OCI-LY7 (cell line): ENCODE measurements around the gene OR5J2. TPM values are rescaled to one million over a fixed set of nuclear protein-coding genes. Genes with fewer than 3 reads are reported as not detected.

Experiments
- BruUV-seq: library from RNA; stranded (reverse); fragments of 400-500 nt; replicated peaks from 2 replicates; lab custom pipeline; 2021; lab: Mats Ljungman, UMichigan
- CTCF ChIA-PET: fragments of 300-600 bp; sonication (Branson Sonifier 250); formaldehyde crosslinking; loops from one replicate; lab custom pipeline; 2022; ENCODE audit warnings: antibody characterized with exemption; ENCODE audit not compliant: unreplicated experiment; lab: Charles Lee
- POLR2A ChIA-PET: fragments of 300-600 bp; sonication (Branson Sonifier 250); formaldehyde crosslinking; loops from one replicate; lab custom pipeline; 2022; ENCODE audit warnings: antibody characterized with exemption; lab: Charles Lee
- DNase-seq: peaks from one replicate; pipeline ENCODE4 v3.0.0-alpha.2; 2015; ENCODE audit warnings: low spot score
- H2AFZ ChIP-seq: fragments of 200-600 bp; sonication (generic), shearing (Covaris generic); 2 replicates; pipeline ENCODE4 v1.6.1; 2014; ENCODE audit warnings: mild to moderate bottlenecking, antibody characterized with exemption, low read length, moderate library complexity
- H3K27ac ChIP-seq: fragments of 200-600 bp; sonication (generic); 2 replicates; pipeline ENCODE4 v1.5.1; 2014; ENCODE audit warnings: mixed run types, low read depth, mild to moderate bottlenecking, moderate library complexity, low read length, inconsistent platforms; ENCODE audit not compliant: poor library complexity, severe bottlenecking
- H3K36me3 ChIP-seq: fragments of 200-600 bp; sonication (generic); 2 replicates; pipeline ENCODE4 v1.6.1; 2014; ENCODE audit warnings: mild to moderate bottlenecking, antibody characterized with exemption, low read length, moderate library complexity, mixed read lengths; ENCODE audit not compliant: insufficient read depth
- H3K4me1 ChIP-seq: fragments of 200-600 bp; sonication (generic); 2 replicates; pipeline ENCODE4 v1.5.1; 2014; ENCODE audit warnings: mild to moderate bottlenecking, low read length; ENCODE audit not compliant: insufficient read depth, poor library complexity, severe bottlenecking
- H3K4me2 ChIP-seq: fragments of 200-600 bp; sonication (generic); 2 replicates; pipeline ENCODE4 v1.6.1; 2014; ENCODE audit warnings: mild to moderate bottlenecking, low read length
- H3K4me3 ChIP-seq: fragments of 200-600 bp; sonication (generic); 2 replicates; pipeline ENCODE4 v1.5.1; 2014; ENCODE audit warnings: mild to moderate bottlenecking, low read depth, low read length; ENCODE audit not compliant: poor library complexity, severe bottlenecking
- H3K79me2 ChIP-seq: fragments of 200-600 bp; sonication (generic); 2 replicates; pipeline ENCODE4 v1.6.1; 2016; ENCODE audit warnings: low read depth, mild to moderate bottlenecking, low read length, moderate library complexity, mixed read lengths; ENCODE audit not compliant: insufficient read depth
- H3K9me2 ChIP-seq: fragments of 200-600 bp; sonication (generic); 2 replicates; pipeline ENCODE4 v1.6.1; 2016; ENCODE audit warnings: mild to moderate bottlenecking, low read length, mixed read lengths; ENCODE audit not compliant: insufficient read depth
- H3K9me3 ChIP-seq: fragments of 200-600 bp; sonication (generic); 2 replicates; pipeline ENCODE4 v1.6.1; 2014; ENCODE audit warnings: mild to moderate bottlenecking, mixed run types, low read length, mixed read lengths
- H4K20me1 ChIP-seq: fragments of 200-600 bp; sonication (generic); 2 replicates; pipeline ENCODE4 v1.6.1; 2014; ENCODE audit warnings: mild to moderate bottlenecking, antibody characterized with exemption, low read length, moderate library complexity, mixed read lengths; ENCODE audit not compliant: insufficient read depth
- EZH2phosphoT487 ChIP-seq: fragments of 200-600 bp; sonication (generic); IDR thresholded peaks from 2 replicates; pipeline ENCODE4 v1.6.1; 2018; ENCODE audit warnings: low read depth, borderline replicate concordance, mild to moderate bottlenecking, mixed run types, antibody characterized with exemption, low read length, moderate library complexity, mixed read lengths
- intact Hi-C: fragments of 100-400 bp; cut with micrococcal nuclease; formaldehyde crosslinking; loops from one replicate; pipeline ENCODE4 v1.10.0; 2022; ENCODE audit not compliant: unreplicated experiment
- total RNA-seq, 2 experiments: library from RNA; depleted of rRNA in 1 of 2; stranded (reverse); fragments of >200 nt in 1 of 2; shearing (Covaris generic) in 1 of 2; gene quantifications; 2 replicates each; pipeline ENCODE4 v1.2.3, GENCODE V29; 2014 to 2022
- TF ChIP-seq, protein P1 (sequence below): fragments of 200-600 bp; sonication (generic); conservative IDR thresholded peaks from 2 replicates; pipeline ENCODE4 v1.5.1; 2014; ENCODE audit warnings: mild to moderate bottlenecking, antibody characterized with exemption, low read length, moderate library complexity, mixed read lengths

The OR5J2 gene
- total RNA-seq, 2 experiments from 2014 or later = not detected

- Histone ChIP-seq H3K4me2 (no peak overlapping the region), H3K9me3 (no peaks in the 10 kb centered on the region), H3K4me1 (no peaks in the 10 kb centered on the region), H3K4me3 (no peak overlapping the region), H3K27ac (no peak overlapping the region), H4K20me1 (no peaks in the 10 kb centered on the region), H3K79me2 (no peaks in the 10 kb centered on the region), H2AFZ (no peak overlapping the region), H3K9me2 (no peaks in the 10 kb centered on the region), H3K36me3 (no peaks in the 10 kb centered on the region)
- no TSS peak for BruUV-seq
- CTCF ChIA-PET = no interaction called here
- POLR2A ChIA-PET = no interaction called here
- intact Hi-C loops = no loop called here
- TF ChIP-seq EZH2phosphoT487 = no peak
- TF ChIP-seq, protein P1, sequence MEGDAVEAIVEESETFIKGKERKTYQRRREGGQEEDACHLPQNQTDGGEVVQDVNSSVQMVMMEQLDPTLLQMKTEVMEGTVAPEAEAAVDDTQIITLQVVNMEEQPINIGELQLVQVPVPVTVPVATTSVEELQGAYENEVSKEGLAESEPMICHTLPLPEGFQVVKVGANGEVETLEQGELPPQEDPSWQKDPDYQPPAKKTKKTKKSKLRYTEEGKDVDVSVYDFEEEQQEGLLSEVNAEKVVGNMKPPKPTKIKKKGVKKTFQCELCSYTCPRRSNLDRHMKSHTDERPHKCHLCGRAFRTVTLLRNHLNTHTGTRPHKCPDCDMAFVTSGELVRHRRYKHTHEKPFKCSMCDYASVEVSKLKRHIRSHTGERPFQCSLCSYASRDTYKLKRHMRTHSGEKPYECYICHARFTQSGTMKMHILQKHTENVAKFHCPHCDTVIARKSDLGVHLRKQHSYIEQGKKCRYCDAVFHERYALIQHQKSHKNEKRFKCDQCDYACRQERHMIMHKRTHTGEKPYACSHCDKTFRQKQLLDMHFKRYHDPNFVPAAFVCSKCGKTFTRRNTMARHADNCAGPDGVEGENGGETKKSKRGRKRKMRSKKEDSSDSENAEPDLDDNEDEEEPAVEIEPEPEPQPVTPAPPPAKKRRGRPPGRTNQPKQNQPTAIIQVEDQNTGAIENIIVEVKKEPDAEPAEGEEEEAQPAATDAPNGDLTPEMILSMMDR = no peak
- DNase-seq = no peak
Observed at GRCh38 chr11:56163804-56164203, 12.6 kb upstream of the OR5J2 start.

DNA sequence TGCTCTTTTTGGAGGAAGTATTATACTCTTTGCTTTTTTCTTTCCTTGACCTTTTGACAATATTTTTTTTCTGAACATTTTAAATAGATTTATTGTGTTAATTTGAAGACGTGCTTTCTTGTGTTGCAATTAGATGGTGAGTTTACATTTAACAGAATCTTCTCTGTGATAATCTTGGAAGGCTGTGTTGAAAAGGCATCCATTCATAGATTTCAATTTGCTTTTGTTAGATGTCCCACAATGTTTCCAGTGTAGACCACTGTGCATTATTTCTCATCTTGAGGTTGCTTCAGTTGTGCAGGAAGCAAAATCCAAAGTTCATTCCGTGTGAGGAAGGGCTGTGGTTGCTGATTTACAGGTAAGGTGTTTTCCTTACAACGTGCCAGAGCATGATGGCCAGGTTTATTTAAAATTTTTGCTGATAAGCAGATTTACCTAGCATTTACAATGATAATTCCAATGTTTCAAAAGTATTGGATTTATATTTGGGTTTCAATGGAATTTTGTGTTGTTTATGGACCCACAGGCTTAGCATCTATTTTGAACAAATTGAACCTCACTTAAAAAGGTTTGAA is 4.1 kb upstream of the OR5J2 start:
- Histone ChIP-seq H3K79me2 (no peaks in the 10 kb centered on the region), H3K4me3 (no peak overlapping the region), H2AFZ (no peak overlapping the region), H3K27ac (no peak overlapping the region), H3K4me2 (no peak overlapping the region), H3K9me3 (no peaks in the 10 kb centered on the region), H3K4me1 (no peaks in the 10 kb centered on the region), H4K20me1 (no peaks in the 10 kb centered on the region), H3K36me3 (no peaks in the 10 kb centered on the region), H3K9me2 (no peaks in the 10 kb centered on the region)
- POLR2A ChIA-PET = no interaction called here
- DNase-seq = no peak
- CTCF ChIA-PET = no interaction called here
- TF ChIP-seq, protein P1 = no peak
- no peak for TF ChIP-seq EZH2phosphoT487
- intact Hi-C loops = no loop called here
- no TSS peak for BruUV-seq

GRCh38 chr11:56183459-56183858 is 7.0 kb downstream of the OR5J2 start:
- no TSS peak for BruUV-seq
- Histone ChIP-seq H4K20me1 (no peaks in the 10 kb centered on the region), H3K4me3 (no peak overlapping the region), H3K79me2 (no peaks in the 10 kb centered on the region), H3K9me3 (peaks cover 5% of the 10 kb centered on the region; the same call in 1 of the 2 replicates), H3K36me3 (no peaks in the 10 kb centered on the region), H3K9me2 (no peaks in the 10 kb centered on the region), H2AFZ (no peak overlapping the region), H3K4me1 (no peaks in the 10 kb centered on the region), H3K4me2 (no peak overlapping the region), H3K27ac (no peak overlapping the region)
- intact Hi-C loops = no loop called here
- ChIA-PET POLR2A (no interaction called here), CTCF (no interaction called here)
- TF ChIP-seq, protein P1 = no peak
- no peak for TF ChIP-seq EZH2phosphoT487
- no peak for DNase-seq
